H1 (cell line): ENCODE measurements around the gene BRD3OS. TPM values are rescaled to one million over a fixed set of nuclear protein-coding genes. Genes with fewer than 3 reads are reported as not detected.

Experiments used
- GTF2F1 ChIP-seq: IDR thresholded peaks from 2 replicates; pipeline ENCODE4 v1.6.1; 2012; ENCODE audit warnings: low read depth, low read length, improper control_type of control experiment, borderline replicate concordance
- HDAC6 ChIP-seq: IDR thresholded peaks from one replicate; pipeline ENCODE4 v1.7.1; 2012; ENCODE audit warnings: low read depth, mild to moderate bottlenecking, inconsistent platforms, low read length, moderate library complexity
- RXRA ChIP-seq: IDR thresholded peaks from 2 replicates; pipeline ENCODE4 v1.6.1; 2011; ENCODE audit warnings: low read depth, mild to moderate bottlenecking, low read length, moderate library complexity; ENCODE audit not compliant: insufficient read depth
- SAP30 ChIP-seq: fragments of 300-600 bp; sonication (generic); IDR thresholded peaks from 2 replicates; pipeline ENCODE4 v1.7.1; 2012; ENCODE audit warnings: low read length, moderate library complexity, mild to moderate bottlenecking, inconsistent platforms; ENCODE audit not compliant: insufficient read depth, insufficient replicate concordance
- SP1 ChIP-seq: IDR thresholded peaks from 2 replicates; pipeline ENCODE4 v1.6.1; 2011; ENCODE audit warnings: low read depth, low read length
- TBP ChIP-seq: IDR thresholded peaks from 2 replicates; pipeline ENCODE4 v1.6.1; 2011; ENCODE audit warnings: low read depth, low read length, improper control_type of control experiment
- YY1 ChIP-seq: IDR thresholded peaks from 2 replicates; pipeline ENCODE4 v1.6.1; 2011; ENCODE audit warnings: low read depth, mild to moderate bottlenecking, low read length
- polyA plus RNA-seq, 7 experiments: library from polyadenylated mRNA; depleted of rRNA in 3 of 7; stranded (reverse) in 5 of 7; unstranded in 2 of 7; fragments of >200 nt in 5 of 7; fragments of 200-250 nt in 2 of 7; gene quantifications; 1 replicate in 5 of 7; 2 replicates in 1 of 7; 4 replicates in 1 of 7; pipeline versions ENCODE4 v1.2.1 to v1.2.3, GENCODE V29; 2011 to 2013; ENCODE audit warnings: missing spikeins in 2 of 7, mixed read lengths in 2 of 7
- total RNA-seq: library from RNA; stranded (reverse); fragmentation: NEBNext Ultra II Directional; extraction: Animal tissue kit (Norgen Biotek cat#: 25700); gene quantifications from 2 replicates; pipeline ENCODE4 v1.2.1, GENCODE V29; 2021

The BRD3OS gene
- total and polyA plus RNA-seq, 2 of the 8 experiments (the other 6 are each of a cell fraction or from before 2014, with no cell fraction given): 12.7 to 20.2 TPM

- TF ChIP-seq TBP: no peak
- TF ChIP-seq GTF2F1: no peak
- TF ChIP-seq RXRA: no peak
- no peak for TF ChIP-seq SAP30
- TF ChIP-seq HDAC6: no peak
- no peak for TF ChIP-seq SP1
- TF ChIP-seq YY1: no peak
- TF ChIP-seq, all 59 proteins: peak for 0
Measured at GRCh38 chr9:134048582-134048968, 23.3 kb downstream of the BRD3OS start (continued).
